Tibial nerve (tissue), 4 donors: ENCODE data around the gene POM121C. TPM values are rescaled to one million over a fixed set of nuclear protein-coding genes. Genes with fewer than 3 reads are reported as not detected.
"Not testable (repeated sequence)": the region's sequence is repeated elsewhere in the genome, so short reads cannot be mapped to it uniquely, and the experiment has no call there.

Source experiments
- DNase-seq, 2 donors: peaks; one replicate each; pipeline ENCODE4 v3.0.0-alpha.2; 2019; ENCODE audit warnings: low spot score in 2 of 2
- H3K27ac ChIP-seq, 4 donors: fragments of 200-600 bp; sonication (generic) in 3 of 4; one replicate each; pipeline ENCODE4 v1.5.1; 2017 to 2019; ENCODE audit warnings: mild to moderate bottlenecking in 1 of 4
- H3K27me3 ChIP-seq, 2 donors: fragments of 200-600 bp; sonication (generic) in 1 of 2; one replicate each; pipeline versions ENCODE4 v1.5.1 to v1.6.0; 2017 to 2019
- H3K36me3 ChIP-seq, 3 donors: fragments of 200-600 bp; sonication (generic); one replicate each; pipeline ENCODE4 v1.5.1; 2018 to 2019
- H3K4me1 ChIP-seq, 4 donors: fragments of 200-600 bp; sonication (generic) in 3 of 4; one replicate each; pipeline ENCODE4 v1.5.1; 2017 to 2019
- H3K4me3 ChIP-seq, 4 donors: fragments of 200-600 bp; sonication (generic) in 3 of 4; one replicate each; pipeline ENCODE4 v1.5.1; 2017 to 2019; ENCODE audit warnings: mild to moderate bottlenecking in 1 of 4, moderate library complexity in 1 of 4
- H3K9me3 ChIP-seq, 4 donors: fragments of 200-600 bp; sonication (generic) in 3 of 4; one replicate each; pipeline ENCODE4 v1.5.1; 2017 to 2019
- WGBS, 2 donors: methylation state at CpG; one replicate each; pipeline ENCODE4 v1.1.5; 2018; 5-methylcytosine and 5-hydroxymethylcytosine counted together
- total RNA-seq, 4 donors: library from RNA; depleted of rRNA; stranded (reverse); fragments of >200 nt; gene quantifications; one replicate each; pipeline ENCODE4 v1.1.0, GENCODE V29; 2016

The POM121C gene
- total RNA-seq, 4 donors from 2014 or later: 9.4 to 28.5 (median 21.1) TPM

DNA sequence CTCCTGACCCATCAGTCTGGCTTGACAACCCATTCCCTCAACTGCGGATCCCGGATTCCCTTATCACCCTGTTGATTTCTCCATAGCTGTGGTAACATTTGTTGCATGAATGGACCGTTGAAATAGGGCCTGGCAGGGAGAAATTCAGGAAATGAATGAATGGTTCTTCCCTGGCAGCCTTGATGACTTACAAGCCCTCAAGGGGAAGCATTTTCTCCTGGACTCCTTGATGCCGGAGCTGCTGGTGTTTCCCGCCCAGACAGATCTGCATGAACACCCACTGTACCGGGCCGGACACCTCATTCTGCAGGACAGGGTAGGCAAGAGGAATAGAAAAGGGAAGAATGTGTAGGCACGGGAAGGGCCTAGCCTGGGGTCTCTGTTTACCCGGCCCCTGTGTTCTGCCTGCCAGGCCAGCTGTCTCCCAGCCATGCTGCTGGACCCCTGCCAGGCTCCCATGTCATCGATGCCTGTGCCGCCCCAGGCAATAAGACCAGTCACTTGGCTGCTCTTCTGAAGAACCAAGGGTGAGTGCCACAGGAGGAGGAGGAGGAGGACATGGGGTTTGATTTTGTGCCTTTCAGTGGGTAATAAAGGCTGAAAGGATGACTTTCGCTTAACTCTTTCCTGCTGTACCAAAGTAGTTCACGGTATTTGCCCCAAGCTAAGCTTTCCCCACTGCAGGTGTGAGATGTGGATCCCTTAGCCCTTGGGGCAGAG, 71.2 kb downstream of the POM121C start:
- not testable (repeated sequence) for H3K4me1 ChIP-seq, H3K27ac ChIP-seq, H3K9me3 ChIP-seq, DNase-seq, H3K27me3 ChIP-seq, H3K4me3 ChIP-seq
- H3K36me3 ChIP-seq: peaks cover 0 to 38% (median 0%) of the 10 kb centered on the region in 3 donors
- WGBS, 2 donors: 62 to 67% methylated on average over 9 to 13 of the region's 13 CpGs

DNA sequence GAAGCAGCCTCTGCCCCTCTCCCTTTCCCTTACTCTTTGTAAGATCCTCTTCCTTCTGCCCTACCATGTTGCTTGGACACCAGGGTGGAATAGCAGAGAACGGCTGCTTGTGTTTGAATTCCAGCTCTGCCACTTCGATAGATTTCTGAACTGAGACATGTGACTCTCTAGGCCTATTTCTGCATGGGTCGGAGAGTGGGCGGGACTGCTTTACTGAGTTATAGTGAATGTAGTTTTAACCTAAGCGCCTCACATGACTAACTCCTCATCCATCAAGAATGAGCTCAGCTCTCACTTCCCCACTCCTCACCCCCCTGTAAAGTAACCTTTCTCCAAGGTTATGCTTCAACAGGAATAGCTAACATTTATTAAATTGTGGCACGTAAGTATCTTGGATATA, 71.9 kb downstream of the POM121C start:
- not testable (repeated sequence) for DNase-seq, H3K4me3 ChIP-seq, H3K27ac ChIP-seq, H3K4me1 ChIP-seq, H3K9me3 ChIP-seq, H3K27me3 ChIP-seq
- peaks cover 0 to 34% (median 0%) of the 10 kb centered on the region in 3 donors for H3K36me3 ChIP-seq
- 65% methylated on average over 4 of the region's 6 CpGs; no CpG with 5 or more reads in 1 of the 2 donors for WGBS, 2 donors

DNA sequence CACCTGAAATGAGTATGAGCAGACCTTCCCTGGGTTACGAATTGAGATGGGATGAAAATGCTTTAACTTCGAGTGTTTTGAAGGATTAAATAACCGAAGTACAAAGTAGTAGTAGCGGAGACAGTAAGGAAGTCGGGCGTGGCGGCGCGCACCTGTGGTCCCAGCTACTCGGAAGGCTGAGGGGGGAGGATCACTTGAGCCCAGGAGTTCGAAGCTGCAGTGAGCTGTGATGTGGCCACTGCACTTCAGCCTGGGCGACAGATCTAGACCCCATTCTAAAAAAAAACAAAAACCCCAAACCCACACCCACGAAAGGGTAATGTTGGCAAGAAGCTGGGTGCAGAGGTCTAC, 75.3 kb downstream of the POM121C start:
- H3K27me3 ChIP-seq, H3K4me1 ChIP-seq, H3K4me3 ChIP-seq, H3K27ac ChIP-seq, H3K9me3 ChIP-seq, DNase-seq: not testable (repeated sequence)
- H3K36me3 ChIP-seq: peaks cover 0 to 13% (median 0%) of the 10 kb centered on the region in 3 donors
- WGBS, 2 donors: no CpG with 5 or more reads among the region's 13 CpGs

- peak overlapping the region in 2 of 4 donors; percentile 37 to 50 for H3K4me3 ChIP-seq
- not testable (repeated sequence) for H3K27ac ChIP-seq, H3K27me3 ChIP-seq, H3K9me3 ChIP-seq, H3K4me1 ChIP-seq, H3K36me3 ChIP-seq, DNase-seq
- 0% methylated on average over 1 of the region's 74 CpGs; no CpG with 5 or more reads in 1 of the 2 donors for WGBS, 2 donors
Observed at GRCh38 chr7:75409880-75410822, 75.9 kb downstream of the POM121C start.

DNA sequence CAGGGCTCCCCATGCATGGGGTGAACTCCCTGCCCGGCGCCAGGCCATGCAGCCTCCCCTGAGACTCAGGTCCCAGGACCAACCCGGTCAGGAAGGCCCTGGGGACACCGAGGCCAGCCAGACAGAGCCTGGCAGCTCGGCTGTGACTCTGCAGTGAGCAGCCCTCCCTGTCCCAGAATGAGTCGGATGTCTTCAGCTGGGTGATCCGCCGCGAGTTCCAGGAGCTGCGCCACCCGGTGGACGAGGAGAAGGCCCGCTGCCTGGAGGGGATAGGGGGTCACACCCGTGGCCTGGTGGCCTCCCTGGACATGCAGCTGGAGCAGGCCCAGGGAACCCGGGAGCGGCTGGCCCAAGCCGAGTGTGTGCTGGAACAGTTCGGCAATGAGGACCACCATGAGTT, 81.4 kb downstream of the POM121C start:
- H3K4me1 ChIP-seq, H3K27ac ChIP-seq, H3K36me3 ChIP-seq, H3K9me3 ChIP-seq, DNase-seq, H3K4me3 ChIP-seq, H3K27me3 ChIP-seq: not testable (repeated sequence)
- 52% methylated on average over 4 of the region's 18 CpGs; no CpG with 5 or more reads in 1 of the 2 donors for WGBS, 2 donors

DNA sequence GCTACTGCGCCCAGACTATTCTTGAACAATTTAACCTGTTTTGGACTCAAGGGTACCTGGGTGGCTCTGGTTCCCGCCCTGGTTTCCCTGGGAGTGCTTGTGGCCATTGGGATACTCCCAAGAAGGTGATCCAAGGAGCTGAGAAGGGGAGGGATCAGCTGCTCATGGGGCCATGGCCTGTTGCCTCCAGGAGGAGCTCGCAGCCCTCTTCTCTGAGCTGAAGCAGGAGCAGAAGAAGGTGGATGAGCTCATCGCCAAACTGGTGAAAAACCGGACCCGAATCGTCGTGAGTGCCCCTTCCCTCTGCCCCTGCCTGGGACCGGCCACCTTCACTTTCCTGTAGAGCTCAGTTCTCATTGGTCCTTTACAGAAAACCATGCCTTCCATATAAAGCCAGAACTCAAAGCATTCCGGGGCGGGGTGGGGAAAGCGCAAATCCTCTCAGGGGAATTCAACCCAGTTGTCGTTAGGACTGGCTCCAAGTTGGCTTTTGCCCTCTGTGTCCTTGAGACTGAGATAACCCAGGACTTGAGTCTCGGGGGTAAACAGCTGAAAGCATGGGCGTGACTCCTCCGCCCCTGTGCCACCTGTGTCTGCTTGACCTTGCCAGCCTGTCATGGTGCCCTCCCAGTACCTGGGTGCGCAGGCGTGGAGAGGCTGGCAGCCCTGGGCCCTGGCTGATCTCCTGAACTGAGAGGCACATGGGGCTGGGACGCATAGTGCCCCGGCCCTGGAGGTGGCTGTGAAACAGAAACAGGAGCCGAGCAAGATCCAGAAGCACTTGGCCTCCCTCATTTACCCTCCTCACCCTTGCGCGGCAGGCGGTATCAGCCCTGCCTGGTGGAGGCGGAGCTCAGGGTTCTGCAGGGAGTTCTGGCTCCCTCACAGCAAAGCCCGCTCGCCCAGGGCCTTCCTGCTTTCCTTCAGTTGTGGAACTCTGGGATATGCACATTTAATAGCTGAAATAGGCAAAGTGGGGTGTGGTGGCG, 82.3 kb downstream of the POM121C start:
- not testable (repeated sequence) for H3K4me1 ChIP-seq, H3K27ac ChIP-seq, H3K27me3 ChIP-seq, H3K36me3 ChIP-seq, H3K4me3 ChIP-seq, DNase-seq, H3K9me3 ChIP-seq
- WGBS, 2 donors: no CpG with 5 or more reads among the region's 28 CpGs

DNA sequence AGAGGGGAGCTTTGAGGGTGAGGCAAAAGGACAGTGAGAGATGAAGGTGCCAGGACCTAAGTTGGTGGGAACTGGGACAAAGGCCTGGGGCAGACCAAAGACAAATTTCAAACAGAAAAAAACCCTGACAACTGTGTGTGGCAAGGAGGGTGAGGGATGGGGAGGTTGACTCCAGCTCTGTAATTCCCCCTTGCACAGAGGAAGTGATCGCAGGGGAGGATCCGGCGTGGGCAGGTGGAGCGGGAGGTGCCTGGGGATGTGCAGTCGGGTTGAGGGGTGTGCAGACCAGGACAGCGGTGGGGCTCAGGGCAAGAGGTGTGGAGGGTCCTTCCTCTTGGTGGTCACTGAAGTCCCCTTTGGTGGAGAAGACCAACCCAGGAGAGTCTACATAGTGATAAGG, 85.5 kb downstream of the POM121C start:
- not testable (repeated sequence) for H3K36me3 ChIP-seq, H3K4me3 ChIP-seq, H3K4me1 ChIP-seq, H3K27me3 ChIP-seq, DNase-seq, H3K27ac ChIP-seq, H3K9me3 ChIP-seq
- WGBS, 2 donors: no CpG with 5 or more reads among the region's 6 CpGs

- H3K4me3 ChIP-seq, H3K36me3 ChIP-seq, DNase-seq, H3K27ac ChIP-seq, H3K27me3 ChIP-seq, H3K4me1 ChIP-seq, H3K9me3 ChIP-seq: not testable (repeated sequence)
- whole genome bisulfite sequencing, 2 donors: no CpG with 5 or more reads among the region's 34 CpGs
Observed at GRCh38 chr7:75398771-75399700, 87.1 kb downstream of the POM121C start.

DNA sequence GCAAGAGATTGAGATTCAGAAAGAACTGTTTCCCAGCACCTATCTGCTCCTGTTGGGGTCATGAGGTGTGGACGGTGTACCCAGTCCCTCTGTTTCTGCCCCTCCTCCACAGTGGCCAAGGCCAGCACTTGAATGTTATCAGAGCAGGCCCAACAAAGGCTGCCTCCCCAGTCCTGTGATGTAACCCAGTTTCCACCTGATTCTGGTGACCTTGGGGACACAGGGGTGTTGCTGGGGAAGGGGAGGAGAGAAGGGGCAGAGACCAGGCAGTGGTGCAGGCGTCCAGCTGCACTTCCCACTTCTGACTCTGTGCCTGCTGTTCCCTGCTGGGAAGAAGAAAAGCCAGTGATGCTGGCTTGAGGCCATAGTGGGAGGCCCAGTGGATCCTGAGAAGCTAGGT, 88.2 kb downstream of the POM121C start:
- H3K9me3 ChIP-seq, H3K27me3 ChIP-seq, H3K4me1 ChIP-seq, H3K4me3 ChIP-seq, DNase-seq, H3K27ac ChIP-seq, H3K36me3 ChIP-seq: not testable (repeated sequence)
- no CpG with 5 or more reads among the region's 2 CpGs for whole genome bisulfite sequencing, 2 donors

GRCh38 chr7:75395329-75395728, 90.8 kb downstream of the POM121C start, which contains the start of gene TRIM73:
TSS of gene TRIM73 (plus strand) at chr7:75395629. CDS start at chr7:75398934, 3,305 bp downstream.
- not testable (repeated sequence) for H3K4me1 ChIP-seq, H3K36me3 ChIP-seq, H3K27me3 ChIP-seq, H3K9me3 ChIP-seq, H3K27ac ChIP-seq, H3K4me3 ChIP-seq, DNase-seq
- no CpG with 5 or more reads among the region's 34 CpGs for WGBS, 2 donors

DNA sequence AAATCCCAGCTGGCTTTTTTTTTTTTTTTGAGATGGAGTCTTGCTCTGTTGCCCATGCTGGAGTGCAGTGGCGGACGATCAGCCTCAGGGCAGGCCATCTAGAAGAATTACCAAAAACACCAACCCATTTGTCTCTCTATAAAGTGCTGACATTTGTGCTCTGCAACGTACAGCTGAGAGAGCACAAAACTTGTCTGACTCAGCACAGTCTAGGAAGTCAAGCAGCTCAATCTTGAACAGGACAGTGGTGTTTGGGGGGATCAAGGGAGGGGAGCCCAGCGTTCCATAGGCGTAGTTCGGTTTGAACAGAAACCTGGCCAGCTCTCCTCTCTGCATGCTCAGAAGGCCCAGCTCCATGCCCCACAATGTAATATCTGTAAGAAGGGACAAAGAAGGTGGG, 92.9 kb downstream of the POM121C start:
- H3K27ac ChIP-seq, H3K36me3 ChIP-seq, H3K27me3 ChIP-seq, H3K4me3 ChIP-seq, H3K4me1 ChIP-seq, DNase-seq, H3K9me3 ChIP-seq: not testable (repeated sequence)
- no CpG with 5 or more reads among the region's 6 CpGs for WGBS, 2 donors
